ENCODE data around the gene INTS7. TPM values are rescaled to one million over a fixed set of nuclear protein-coding genes. Genes with fewer than 3 reads are reported as not detected.

The INTS7 gene
- total RNA-seq, 1 experiment from 2014 or later, result 38.3 TPM

DNA sequence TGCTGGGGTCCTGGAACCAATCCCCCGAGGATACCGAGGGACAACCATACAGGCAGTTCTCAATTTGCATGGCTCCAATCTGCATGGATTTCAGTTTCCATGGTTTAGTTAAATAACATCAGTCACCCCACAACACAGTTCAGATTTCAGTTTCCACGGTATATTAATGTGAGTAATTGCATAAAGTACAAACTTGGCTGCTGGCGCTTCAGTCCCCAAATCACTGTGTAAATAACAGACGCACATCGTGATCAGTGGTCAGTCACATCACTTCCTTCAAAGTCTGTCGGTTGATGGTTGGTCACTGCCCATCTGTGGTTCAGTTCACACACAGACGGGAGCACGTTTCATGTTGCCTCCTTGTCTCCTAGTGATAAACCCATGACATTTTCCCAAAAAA is 138.4 kb downstream of the INTS7 start:
- Histone ChIP-seq H3K9ac (ENCODE audit: low read length) (no peak overlapping the region), H4K20me1 (ENCODE audit: insufficient read depth, low read depth, low read length) (no peaks in the 10 kb centered on the region), H3K4me2 (ENCODE audit: low read depth, low read length, poor library complexity, severe bottlenecking) (no peak overlapping the region), H3K4me1 (ENCODE audit: low read length) (0 out of 2 replicates have a peak, but pooled peaks cover 4% of the 10 kb centered on the region), H3K27me3 (ENCODE audit: low read length) (no peaks in the 10 kb centered on the region), H3K9me3 (ENCODE audit: low read length) (no peaks in the 10 kb centered on the region), H2AFZ (ENCODE audit: low read length) (no peak overlapping the region), H3K79me2 (ENCODE audit: low read length) (no peaks in the 10 kb centered on the region), H3K36me3 (ENCODE audit: insufficient read depth, low read length) (no peaks in the 10 kb centered on the region), H3K9me2 (replicated peaks; ENCODE audit: insufficient read depth, low read length) (no peaks in the 10 kb centered on the region), H3K27ac (ENCODE audit: low read length) (no peak overlapping the region), H3K4me3 (ENCODE audit: low read length) (no peak overlapping the region)
- DNase-seq, result no peak

DNA sequence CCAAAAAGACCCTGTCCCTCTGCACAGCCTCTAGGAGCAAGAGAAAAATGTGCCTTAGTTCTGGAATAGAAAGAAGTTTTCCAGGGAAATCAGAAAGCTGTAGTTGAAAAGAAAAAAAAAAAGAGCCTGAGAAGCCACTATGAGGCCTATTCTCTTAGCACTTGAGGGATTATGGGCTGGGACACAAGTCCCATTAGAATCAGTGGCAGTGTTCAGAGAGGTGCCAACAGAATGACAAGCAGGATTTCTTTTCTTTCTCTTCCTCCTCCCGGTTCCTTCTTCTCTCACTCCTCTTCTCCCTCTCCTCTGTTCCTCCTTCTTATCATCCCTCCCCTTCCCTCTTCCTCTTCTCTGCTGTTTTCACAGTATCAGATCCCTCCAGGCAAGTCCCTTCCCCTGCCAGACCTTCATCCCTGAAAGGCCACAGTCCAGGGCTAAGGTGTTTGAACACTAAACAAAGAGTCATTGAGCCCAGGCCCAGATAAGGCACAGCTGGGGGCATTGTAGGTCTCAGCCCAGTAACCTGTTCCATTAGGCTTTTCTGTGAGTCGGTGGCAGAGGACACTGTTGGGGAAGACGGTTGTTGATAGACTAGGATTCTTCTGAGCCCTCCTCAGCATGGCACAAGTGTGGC is 140.1 kb downstream of the INTS7 start:
- no peak overlapping the region for H3K9ac ChIP-seq (ENCODE audit: low read length)
- no peak overlapping the region for H3K4me3 ChIP-seq (ENCODE audit: low read length)
- H3K27me3 ChIP-seq (ENCODE audit: low read length), result no peaks in the 10 kb centered on the region
- no peak for DNase-seq
- 0 out of 2 replicates have a peak, but pooled peaks cover 4% of the 10 kb centered on the region for H3K4me1 ChIP-seq (ENCODE audit: low read length)
- H3K27ac ChIP-seq (ENCODE audit: low read length), result no peak overlapping the region
- no peaks in the 10 kb centered on the region for H3K36me3 ChIP-seq (ENCODE audit: insufficient read depth, low read length)
- H3K9me3 ChIP-seq (ENCODE audit: low read length), result no peaks in the 10 kb centered on the region
- no peaks in the 10 kb centered on the region for H3K9me2 ChIP-seq (replicated peaks; ENCODE audit: insufficient read depth, low read length)
- H3K4me2 ChIP-seq (ENCODE audit: low read depth, low read length, poor library complexity, severe bottlenecking), result no peak overlapping the region
- H2AFZ ChIP-seq (ENCODE audit: low read length), result no peak overlapping the region
- H3K79me2 ChIP-seq (ENCODE audit: low read length), result no peaks in the 10 kb centered on the region
- no peaks in the 10 kb centered on the region for H4K20me1 ChIP-seq (ENCODE audit: insufficient read depth, low read depth, low read length)

DNA sequence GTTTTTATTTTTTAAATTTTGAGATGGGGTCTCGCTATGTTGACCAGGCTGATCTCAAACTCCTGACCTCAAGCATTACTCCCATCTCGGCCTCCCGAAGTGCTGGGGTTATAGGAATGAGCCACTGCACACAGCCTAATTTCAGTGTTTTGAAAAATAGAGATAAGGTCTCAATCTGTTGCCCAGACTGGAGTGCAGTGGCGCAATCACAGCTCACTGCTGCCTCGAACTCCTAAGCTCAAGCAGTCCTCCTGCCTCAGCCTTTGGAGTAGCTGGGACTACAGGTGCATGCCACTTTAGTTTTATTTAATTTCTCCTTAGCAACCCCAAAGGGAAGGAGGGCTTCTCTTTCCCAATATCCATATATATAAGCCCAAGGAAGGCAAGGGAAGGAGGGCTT is 141.0 kb downstream of the INTS7 start:
- Histone ChIP-seq H2AFZ (ENCODE audit: low read length) (no peak overlapping the region), H3K27me3 (ENCODE audit: low read length) (no peaks in the 10 kb centered on the region), H3K9me2 (replicated peaks; ENCODE audit: insufficient read depth, low read length) (no peaks in the 10 kb centered on the region), H3K4me2 (ENCODE audit: low read depth, low read length, poor library complexity, severe bottlenecking) (no peak overlapping the region), H3K27ac (ENCODE audit: low read length) (no peak overlapping the region), H3K79me2 (ENCODE audit: low read length) (no peaks in the 10 kb centered on the region), H3K9me3 (ENCODE audit: low read length) (no peaks in the 10 kb centered on the region), H3K36me3 (ENCODE audit: insufficient read depth, low read length) (no peaks in the 10 kb centered on the region), H3K4me3 (ENCODE audit: low read length) (no peak overlapping the region), H4K20me1 (ENCODE audit: insufficient read depth, low read depth, low read length) (no peaks in the 10 kb centered on the region), H3K9ac (ENCODE audit: low read length) (no peak overlapping the region), H3K4me1 (ENCODE audit: low read length) (0 out of 2 replicates have a peak, but pooled peaks cover 4% of the 10 kb centered on the region)
- DNase-seq, result no peak

DNA sequence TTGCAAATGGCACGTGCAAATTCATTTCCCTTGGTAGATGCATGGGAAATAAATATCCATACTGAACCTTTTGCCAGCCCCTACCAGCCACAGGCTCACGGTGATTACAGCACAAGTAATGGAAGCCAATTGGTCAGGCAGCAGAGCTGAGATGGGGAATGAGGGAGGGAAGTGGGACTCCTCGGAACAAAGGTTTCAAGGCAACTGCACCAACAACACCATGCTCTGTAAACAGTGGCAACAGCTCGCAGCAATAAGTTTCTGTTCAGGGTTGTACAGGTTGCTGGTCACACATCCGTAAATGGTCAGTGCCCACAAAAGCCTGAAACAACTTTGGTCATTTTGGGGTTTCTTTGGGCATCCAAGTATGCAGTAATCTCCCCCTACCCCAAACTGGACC is 142.1 kb downstream of the INTS7 start:
- no peak for DNase-seq
- H2AFZ ChIP-seq (ENCODE audit: low read length), result no peak overlapping the region
- no peaks in the 10 kb centered on the region for H3K9me2 ChIP-seq (replicated peaks; ENCODE audit: insufficient read depth, low read length)
- no peak overlapping the region for H3K4me2 ChIP-seq (ENCODE audit: low read depth, low read length, poor library complexity, severe bottlenecking)
- no peaks in the 10 kb centered on the region for H3K9me3 ChIP-seq (ENCODE audit: low read length)
- no peak overlapping the region for H3K9ac ChIP-seq (ENCODE audit: low read length)
- no peaks in the 10 kb centered on the region for H4K20me1 ChIP-seq (ENCODE audit: insufficient read depth, low read depth, low read length)
- no peaks in the 10 kb centered on the region for H3K79me2 ChIP-seq (ENCODE audit: low read length)
- no peaks in the 10 kb centered on the region for H3K27me3 ChIP-seq (ENCODE audit: low read length)
- H3K27ac ChIP-seq (ENCODE audit: low read length), result no peak overlapping the region
- H3K4me1 ChIP-seq (ENCODE audit: low read length), result 0 out of 2 replicates have a peak, but pooled peaks cover 4% of the 10 kb centered on the region
- H3K4me3 ChIP-seq (ENCODE audit: low read length), result no peak overlapping the region
- H3K36me3 ChIP-seq (ENCODE audit: insufficient read depth, low read length), result no peaks in the 10 kb centered on the region

DNA sequence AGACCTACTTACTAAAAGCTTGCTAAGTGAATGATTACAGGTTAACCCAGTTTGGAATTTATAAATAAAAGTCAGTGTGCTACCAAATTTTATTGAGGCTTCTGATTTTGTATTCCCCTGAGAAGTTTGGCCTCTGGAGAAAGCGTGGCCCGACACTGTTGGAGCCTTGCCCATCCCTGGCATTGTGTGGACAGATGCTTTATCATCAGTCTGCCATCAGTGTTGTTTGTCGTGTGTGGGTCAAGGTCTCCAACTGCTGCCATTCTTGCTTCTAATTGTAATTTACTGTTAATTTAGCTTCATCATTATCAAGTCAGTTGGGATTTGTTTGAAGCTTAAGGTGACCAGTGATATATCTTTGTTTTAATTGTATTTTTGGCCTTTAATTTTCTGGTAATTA is 142.8 kb downstream of the INTS7 start:
- no peak overlapping the region for H3K27ac ChIP-seq (ENCODE audit: low read length)
- H3K4me2 ChIP-seq (ENCODE audit: low read depth, low read length, poor library complexity, severe bottlenecking), result no peak overlapping the region
- H3K36me3 ChIP-seq (ENCODE audit: insufficient read depth, low read length), result no peaks in the 10 kb centered on the region
- no peak for DNase-seq
- no peaks in the 10 kb centered on the region for H3K9me2 ChIP-seq (replicated peaks; ENCODE audit: insufficient read depth, low read length)
- no peaks in the 10 kb centered on the region for H3K79me2 ChIP-seq (ENCODE audit: low read length)
- no peak overlapping the region for H3K9ac ChIP-seq (ENCODE audit: low read length)
- 0 out of 2 replicates have a peak, but pooled peaks cover 4% of the 10 kb centered on the region for H3K4me1 ChIP-seq (ENCODE audit: low read length)
- H3K9me3 ChIP-seq (ENCODE audit: low read length), result no peaks in the 10 kb centered on the region
- no peaks in the 10 kb centered on the region for H3K27me3 ChIP-seq (ENCODE audit: low read length)
- H2AFZ ChIP-seq (ENCODE audit: low read length), result no peak overlapping the region
- H4K20me1 ChIP-seq (ENCODE audit: insufficient read depth, low read depth, low read length), result no peaks in the 10 kb centered on the region
- no peak overlapping the region for H3K4me3 ChIP-seq (ENCODE audit: low read length)

DNA sequence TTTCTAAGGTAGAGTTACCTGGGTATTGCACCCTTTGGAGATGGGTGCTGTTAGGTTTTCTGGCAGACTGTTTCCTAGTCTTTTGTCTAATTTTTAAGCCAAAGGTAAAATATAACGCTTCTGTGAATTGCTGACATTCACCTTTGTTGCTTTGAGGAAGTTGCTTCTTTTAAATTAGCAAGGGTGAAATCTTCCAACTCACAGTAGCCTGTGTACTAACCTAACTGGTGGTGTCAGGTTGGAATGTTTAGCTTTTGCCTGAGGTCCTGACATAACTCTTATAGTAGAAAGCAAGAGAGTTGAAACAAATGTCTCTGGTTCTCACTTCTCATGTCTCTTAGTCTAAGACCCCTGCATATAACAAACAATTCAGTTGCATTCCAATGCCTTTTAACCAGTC is 143.6 kb downstream of the INTS7 start:
- no peaks in the 10 kb centered on the region for H3K4me1 ChIP-seq (ENCODE audit: low read length)
- H3K36me3 ChIP-seq (ENCODE audit: insufficient read depth, low read length), result no peaks in the 10 kb centered on the region
- H3K79me2 ChIP-seq (ENCODE audit: low read length), result no peaks in the 10 kb centered on the region
- H3K27ac ChIP-seq (ENCODE audit: low read length), result no peak overlapping the region
- DNase-seq, result no peak
- H3K9me3 ChIP-seq (ENCODE audit: low read length), result no peaks in the 10 kb centered on the region
- no peaks in the 10 kb centered on the region for H3K27me3 ChIP-seq (ENCODE audit: low read length)
- no peak overlapping the region for H3K4me2 ChIP-seq (ENCODE audit: low read depth, low read length, poor library complexity, severe bottlenecking)
- H3K9ac ChIP-seq (ENCODE audit: low read length), result no peak overlapping the region
- no peak overlapping the region for H2AFZ ChIP-seq (ENCODE audit: low read length)
- no peaks in the 10 kb centered on the region for H4K20me1 ChIP-seq (ENCODE audit: insufficient read depth, low read depth, low read length)
- H3K9me2 ChIP-seq (replicated peaks; ENCODE audit: insufficient read depth, low read length), result no peaks in the 10 kb centered on the region
- H3K4me3 ChIP-seq (ENCODE audit: low read length), result no peak overlapping the region

Small RNA genes lying within 50 kb of the gene (small RNA-seq; reads per million reads assigned to genes)
- not detected for gene MIR3122
- gene RF00568, result not detected

Other genes starting within 250 kb of the INTS7 start
- 40.4 and 53.3 TPM in 2 replicates for gene LPGAT1, start 204.8 kb downstream of the INTS7 start, total RNA-seq (2014; rRNA removed; shearing (Covaris generic); ENCODE audit: low replicate concordance)
- gene DTL, start 191 bp upstream of the INTS7 start, total RNA-seq (2014; rRNA removed; shearing (Covaris generic); ENCODE audit: low replicate concordance), result 10.4 and 13.5 TPM in 2 replicates
- 31.3 and 41.6 TPM in 2 replicates for gene PPP2R5A, start 249.9 kb upstream of the INTS7 start, total RNA-seq (2014; rRNA removed; shearing (Covaris generic); ENCODE audit: low replicate concordance)

Measured in Karpas-422 (cell line).